OCI-LY3 (cell line): ENCODE data around the gene AP1S3.

Source experiments
- EZH2phosphoT487 ChIP-seq: fragments of 200-600 bp; shearing (Covaris generic); IDR thresholded peaks from 2 replicates; pipeline ENCODE4 v1.6.1; 2018; ENCODE audit warnings: antibody characterized with exemption, mixed run types, low read depth
- TF ChIP-seq, protein P1 (sequence below): fragments of 200-600, 300-600 bp; sonication (generic); IDR thresholded peaks from 2 replicates; pipeline ENCODE4 v1.5.1; 2014; ENCODE audit warnings: antibody characterized with exemption, low read length, low read depth

- TF ChIP-seq, protein P1, sequence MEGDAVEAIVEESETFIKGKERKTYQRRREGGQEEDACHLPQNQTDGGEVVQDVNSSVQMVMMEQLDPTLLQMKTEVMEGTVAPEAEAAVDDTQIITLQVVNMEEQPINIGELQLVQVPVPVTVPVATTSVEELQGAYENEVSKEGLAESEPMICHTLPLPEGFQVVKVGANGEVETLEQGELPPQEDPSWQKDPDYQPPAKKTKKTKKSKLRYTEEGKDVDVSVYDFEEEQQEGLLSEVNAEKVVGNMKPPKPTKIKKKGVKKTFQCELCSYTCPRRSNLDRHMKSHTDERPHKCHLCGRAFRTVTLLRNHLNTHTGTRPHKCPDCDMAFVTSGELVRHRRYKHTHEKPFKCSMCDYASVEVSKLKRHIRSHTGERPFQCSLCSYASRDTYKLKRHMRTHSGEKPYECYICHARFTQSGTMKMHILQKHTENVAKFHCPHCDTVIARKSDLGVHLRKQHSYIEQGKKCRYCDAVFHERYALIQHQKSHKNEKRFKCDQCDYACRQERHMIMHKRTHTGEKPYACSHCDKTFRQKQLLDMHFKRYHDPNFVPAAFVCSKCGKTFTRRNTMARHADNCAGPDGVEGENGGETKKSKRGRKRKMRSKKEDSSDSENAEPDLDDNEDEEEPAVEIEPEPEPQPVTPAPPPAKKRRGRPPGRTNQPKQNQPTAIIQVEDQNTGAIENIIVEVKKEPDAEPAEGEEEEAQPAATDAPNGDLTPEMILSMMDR = no peak
- no peak for TF ChIP-seq EZH2phosphoT487
Observed at GRCh38 chr2:223751012-223751411, 86.4 kb downstream of the AP1S3 start.
